Neutrophil (primary cell): ENCODE results near the gene ATP5F1D.
A peak's percentile ranks its signal among the peaks of the same experiment; 100 is the strongest.

ENCODE experiments used
- H3K27ac ChIP-seq: fragments of 200-600 bp; sonication (generic); 2 replicates; pipeline ENCODE4 v1.5.1; 2016; ENCODE audit warnings: mild to moderate bottlenecking, moderate library complexity
- H3K27me3 ChIP-seq: fragments of 200-600 bp; sonication (generic); 2 replicates; pipeline ENCODE4 v1.6.0; 2016; ENCODE audit warnings: mild to moderate bottlenecking
- H3K36me3 ChIP-seq: fragments of 200-600 bp; sonication (generic); 2 replicates; pipeline ENCODE4 v1.5.1; 2017
- H3K4me1 ChIP-seq, 2 experiments: fragments of 200-600 bp in 1 of 2; sonication (generic) in 1 of 2; 1 replicate in 1 of 2; 2 replicates in 1 of 2; pipeline versions ENCODE4 v1.5.1 to v1.6.1; 2013 to 2016; ENCODE audit warnings: low read depth in 1 of 2, low read length in 1 of 2, mild to moderate bottlenecking in 1 of 2, moderate library complexity in 1 of 2; ENCODE audit not compliant: control insufficient read depth in 1 of 2, insufficient read depth in 1 of 2
- H3K4me3 ChIP-seq, 2 experiments: fragments of 200-600 bp in 1 of 2; sonication (generic) in 1 of 2; 1 replicate in 1 of 2; 2 replicates in 1 of 2; pipeline ENCODE4 v1.5.1; 2013 to 2016; ENCODE audit warnings: low read depth in 1 of 2, low read length in 1 of 2, mild to moderate bottlenecking in 1 of 2, moderate library complexity in 1 of 2
- H3K9me3 ChIP-seq: fragments of 200-600 bp; sonication (generic); 2 replicates; pipeline ENCODE4 v1.5.1; 2016
- TF ChIP-seq, protein P1 (sequence below): fragments of 200-600 bp; sonication (generic); IDR thresholded peaks from 2 replicates; pipeline ENCODE4 v1.5.1; 2016; ENCODE audit warnings: antibody characterized with exemption

ATP5F1D gene

DNA sequence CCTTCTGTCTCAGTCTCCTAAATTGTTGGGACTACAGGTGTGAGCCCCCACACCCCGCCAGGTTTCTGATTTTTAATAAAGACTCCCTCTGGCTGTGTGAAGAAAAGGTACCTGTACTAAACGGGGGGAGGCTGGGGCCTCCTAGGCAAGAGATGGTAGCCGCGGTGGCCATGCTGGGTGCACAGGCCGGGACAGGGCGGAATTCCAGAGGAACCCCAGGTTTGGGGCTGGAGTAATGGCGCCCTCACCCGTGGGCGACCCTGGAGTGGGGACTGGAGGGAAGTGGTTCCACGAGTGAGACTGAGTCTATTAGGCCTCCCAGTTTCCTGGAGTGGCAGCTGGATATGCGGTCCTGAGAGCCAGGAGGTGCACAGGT, 2.1 kb upstream of the ATP5F1D start:
- Histone ChIP-seq H3K4me3 (no peak overlapping the region), H3K36me3 (no peaks in the 10 kb centered on the region), H3K27me3 (peaks cover 65% of the 10 kb centered on the region), H3K4me1 (peaks cover 37 to 47% of the 10 kb centered on the region in 2 experiments), H3K9me3 (no peaks in the 10 kb centered on the region), H3K27ac (peak overlapping the region; percentile 39)
- TF ChIP-seq, protein P1, sequence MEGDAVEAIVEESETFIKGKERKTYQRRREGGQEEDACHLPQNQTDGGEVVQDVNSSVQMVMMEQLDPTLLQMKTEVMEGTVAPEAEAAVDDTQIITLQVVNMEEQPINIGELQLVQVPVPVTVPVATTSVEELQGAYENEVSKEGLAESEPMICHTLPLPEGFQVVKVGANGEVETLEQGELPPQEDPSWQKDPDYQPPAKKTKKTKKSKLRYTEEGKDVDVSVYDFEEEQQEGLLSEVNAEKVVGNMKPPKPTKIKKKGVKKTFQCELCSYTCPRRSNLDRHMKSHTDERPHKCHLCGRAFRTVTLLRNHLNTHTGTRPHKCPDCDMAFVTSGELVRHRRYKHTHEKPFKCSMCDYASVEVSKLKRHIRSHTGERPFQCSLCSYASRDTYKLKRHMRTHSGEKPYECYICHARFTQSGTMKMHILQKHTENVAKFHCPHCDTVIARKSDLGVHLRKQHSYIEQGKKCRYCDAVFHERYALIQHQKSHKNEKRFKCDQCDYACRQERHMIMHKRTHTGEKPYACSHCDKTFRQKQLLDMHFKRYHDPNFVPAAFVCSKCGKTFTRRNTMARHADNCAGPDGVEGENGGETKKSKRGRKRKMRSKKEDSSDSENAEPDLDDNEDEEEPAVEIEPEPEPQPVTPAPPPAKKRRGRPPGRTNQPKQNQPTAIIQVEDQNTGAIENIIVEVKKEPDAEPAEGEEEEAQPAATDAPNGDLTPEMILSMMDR: no peak

DNA sequence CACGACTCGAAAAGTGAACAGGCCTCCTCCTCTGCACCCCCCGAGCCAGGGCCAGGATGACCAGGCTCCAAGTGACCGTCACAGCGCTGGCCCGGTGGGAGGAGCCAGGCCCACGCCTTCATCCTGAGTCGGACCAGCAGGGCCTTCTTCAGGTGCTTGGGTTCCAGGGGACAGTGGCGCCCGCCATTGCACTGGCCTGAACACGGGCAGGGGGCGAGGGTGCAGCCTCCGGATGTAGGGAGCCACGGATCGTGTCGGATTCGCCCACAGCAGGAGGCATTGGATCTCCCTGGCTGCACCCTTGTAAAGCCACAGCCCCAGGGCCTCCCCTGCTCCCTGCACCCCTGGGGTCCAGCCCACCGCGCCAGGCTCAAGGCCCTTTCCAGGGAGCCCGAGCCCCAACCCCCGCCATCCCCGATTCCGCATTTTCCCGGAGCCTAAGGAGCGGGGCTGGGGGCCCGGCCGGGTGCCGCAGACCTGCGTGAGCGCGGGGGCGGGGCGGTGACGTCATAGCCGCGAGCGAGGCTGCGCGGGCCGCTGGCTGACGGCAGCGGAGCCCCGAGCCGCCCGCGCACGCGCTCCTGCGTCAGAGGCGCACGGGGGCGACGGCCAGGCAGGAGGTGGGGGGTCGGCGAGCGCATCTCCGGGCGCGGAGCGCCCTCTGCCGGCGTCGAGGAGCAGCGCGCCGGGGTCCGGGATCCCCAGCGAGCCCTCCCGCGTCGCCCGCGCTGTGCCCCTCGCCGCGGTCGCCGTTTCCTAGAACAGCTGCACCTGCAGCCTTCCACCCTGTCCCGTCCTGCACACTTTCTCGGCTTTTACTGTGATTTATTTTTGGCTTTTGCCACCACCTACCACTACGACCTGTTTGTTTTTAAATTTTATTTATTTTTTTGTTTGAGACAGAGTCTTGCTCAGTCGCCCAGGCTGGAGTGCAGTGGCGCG, 1.5 kb upstream of the ATP5F1D start:
- no peaks in the 10 kb centered on the region for H3K36me3 ChIP-seq
- H3K4me3 ChIP-seq: peak overlapping the region; percentile 65 to 67
- H3K4me1 ChIP-seq: peaks cover 43 to 53% of the 10 kb centered on the region in 2 experiments
- no peaks in the 10 kb centered on the region for H3K9me3 ChIP-seq
- peak overlapping the region; percentile 39 for H3K27ac ChIP-seq
- peaks cover 58% of the 10 kb centered on the region for H3K27me3 ChIP-seq
- TF ChIP-seq, protein P1: peak; percentile 70

DNA sequence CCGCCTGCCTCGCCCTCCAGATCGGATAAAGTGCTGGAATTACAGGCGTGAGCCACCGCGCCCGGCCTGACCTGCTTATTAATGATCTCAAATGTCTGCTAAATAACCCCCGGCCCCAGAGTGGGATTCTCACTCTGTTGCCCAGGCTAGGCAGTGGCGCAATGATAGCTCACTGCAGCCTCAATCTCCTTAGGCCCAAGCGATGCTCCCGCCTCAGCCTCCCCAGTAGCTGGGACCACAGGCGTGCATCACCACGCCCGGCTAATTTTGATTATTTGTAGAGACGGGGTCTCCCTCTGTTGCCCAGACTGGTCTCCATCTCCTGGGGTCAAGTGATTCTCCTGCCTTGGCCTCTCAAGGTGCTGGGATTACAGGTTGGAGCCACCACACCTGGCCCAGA, 626 bp upstream of the ATP5F1D start:
- TF ChIP-seq, protein P1: no peak
- no peak overlapping the region for H3K27ac ChIP-seq
- peak overlapping the region; percentile 65 to 67 for H3K4me3 ChIP-seq
- no peaks in the 10 kb centered on the region for H3K9me3 ChIP-seq
- H3K36me3 ChIP-seq: no peaks in the 10 kb centered on the region
- peaks cover 49 to 62% of the 10 kb centered on the region in 2 experiments for H3K4me1 ChIP-seq
- H3K27me3 ChIP-seq: peaks cover 50% of the 10 kb centered on the region

DNA sequence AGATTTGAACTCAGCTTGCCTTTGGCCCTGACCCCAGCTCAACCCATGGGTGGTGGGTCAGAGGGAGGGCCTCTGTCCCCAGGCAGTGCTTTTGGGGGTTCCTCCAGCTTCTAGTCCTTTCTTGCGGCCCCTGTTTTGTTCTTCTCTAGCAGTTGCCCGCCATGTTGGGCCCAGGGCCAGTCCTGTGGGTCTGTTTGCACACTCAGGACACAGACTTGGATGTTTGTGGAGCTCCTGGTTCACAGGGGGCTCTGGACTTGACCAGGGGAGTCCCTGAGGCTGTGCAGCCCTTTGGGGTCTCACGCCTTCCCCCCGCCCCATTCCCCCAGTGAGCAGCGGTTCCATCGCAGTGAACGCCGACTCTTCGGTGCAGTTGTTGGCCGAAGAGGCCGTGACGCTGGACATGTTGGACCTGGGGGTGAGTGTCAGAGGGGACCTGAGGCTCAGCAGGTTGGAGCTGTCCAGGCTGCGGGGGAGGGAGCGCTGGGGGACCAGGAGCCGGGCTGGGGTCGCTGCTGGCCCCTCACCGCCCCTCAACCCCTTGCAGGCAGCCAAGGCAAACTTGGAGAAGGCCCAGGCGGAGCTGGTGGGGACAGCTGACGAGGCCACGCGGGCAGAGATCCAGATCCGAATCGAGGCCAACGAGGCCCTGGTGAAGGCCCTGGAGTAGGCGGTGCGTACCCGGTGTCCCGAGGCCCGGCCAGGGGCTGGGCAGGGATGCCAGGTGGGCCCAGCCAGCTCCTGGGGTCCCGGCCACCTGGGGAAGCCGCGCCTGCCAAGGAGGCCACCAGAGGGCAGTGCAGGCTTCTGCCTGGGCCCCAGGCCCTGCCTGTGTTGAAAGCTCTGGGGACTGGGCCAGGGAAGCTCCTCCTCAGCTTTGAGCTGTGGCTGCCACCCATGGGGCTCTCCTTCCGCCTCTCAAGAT, 2.5 kb downstream of the ATP5F1D start:
- Histone ChIP-seq H3K27me3 (peaks cover 20% of the 10 kb centered on the region), H3K27ac (peak overlapping the region; percentile 85), H3K4me1 (peaks cover 56 to 68% of the 10 kb centered on the region in 2 experiments), H3K4me3 (peak overlapping the region; percentile 37 to 51), H3K36me3 (no peaks in the 10 kb centered on the region), H3K9me3 (no peaks in the 10 kb centered on the region)
- TF ChIP-seq, protein P1: peak; percentile 90

DNA sequence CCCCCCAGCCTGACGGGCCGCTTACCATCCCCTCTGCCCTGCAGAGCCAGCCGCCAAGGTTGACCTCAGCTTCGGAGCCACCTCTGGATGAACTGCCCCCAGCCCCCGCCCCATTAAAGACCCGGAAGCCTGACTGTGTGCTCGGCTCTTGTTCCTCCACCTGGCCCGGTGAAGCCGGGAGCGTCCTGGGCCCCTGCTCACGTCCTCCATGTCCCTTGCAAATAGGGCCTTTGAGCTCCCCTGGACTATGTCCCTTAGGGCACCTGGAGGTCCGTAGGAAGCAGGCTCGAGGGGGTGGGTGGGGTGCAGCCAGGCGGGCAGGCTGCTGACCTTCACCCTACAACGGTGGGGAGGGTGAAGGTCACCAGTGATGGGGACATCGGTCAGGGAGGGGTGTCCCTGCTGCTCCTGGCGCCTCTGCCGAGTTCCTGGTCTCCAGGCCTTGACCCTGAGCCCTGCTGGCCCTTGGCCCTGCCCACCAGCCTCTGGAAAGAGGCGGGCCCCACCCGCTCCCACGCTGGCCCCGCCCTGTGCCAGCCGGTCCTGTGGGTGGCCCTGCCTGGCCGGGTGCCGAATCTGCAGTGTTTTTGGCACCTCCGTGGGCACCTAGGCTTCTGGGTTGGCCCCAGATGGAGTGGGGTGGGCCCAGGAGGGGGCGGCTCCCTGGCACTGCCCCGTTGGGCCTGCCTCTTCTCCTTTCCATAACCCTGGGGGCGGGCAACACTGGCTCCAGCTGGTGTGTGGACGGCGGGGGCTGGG, 3.3 kb downstream of the ATP5F1D start:
- Histone ChIP-seq H3K36me3 (peaks cover 3% of the 10 kb centered on the region), H3K4me1 (peaks cover 56 to 67% of the 10 kb centered on the region in 2 experiments), H3K4me3 (peak overlapping the region; percentile 37 to 51), H3K27ac (peak overlapping the region; percentile 85), H3K9me3 (no peaks in the 10 kb centered on the region), H3K27me3 (peaks cover 12% of the 10 kb centered on the region)
- TF ChIP-seq, protein P1: no peak
